GM18508 (cell line): ENCODE data around the gene UCMA.
"Not testable (repeated sequence)": the region's sequence is repeated elsewhere in the genome, so short reads cannot be mapped to it uniquely, and the experiment has no call there.

Experiments
- ATAC-seq: cut with Tn5 transposase; IDR thresholded peaks from one replicate; pipeline ENCODE4 v1.9.1; 2021; ENCODE audit warnings: moderate number of reproducible peaks; ENCODE audit not compliant: insufficient read depth, unreplicated experiment

UCMA gene

GRCh38 chr10:13234172-13234571 lies at the start of gene UCMA:
UCMA (minus strand) TSS chr10:13234374; CDS start chr10:13234258, 116 bp downstream.
- ATAC-seq = no peak

GRCh38 chr10:13282348-13282747 lies 48.2 kb upstream of the UCMA start:
- ATAC-seq = not testable (repeated sequence)

DNA sequence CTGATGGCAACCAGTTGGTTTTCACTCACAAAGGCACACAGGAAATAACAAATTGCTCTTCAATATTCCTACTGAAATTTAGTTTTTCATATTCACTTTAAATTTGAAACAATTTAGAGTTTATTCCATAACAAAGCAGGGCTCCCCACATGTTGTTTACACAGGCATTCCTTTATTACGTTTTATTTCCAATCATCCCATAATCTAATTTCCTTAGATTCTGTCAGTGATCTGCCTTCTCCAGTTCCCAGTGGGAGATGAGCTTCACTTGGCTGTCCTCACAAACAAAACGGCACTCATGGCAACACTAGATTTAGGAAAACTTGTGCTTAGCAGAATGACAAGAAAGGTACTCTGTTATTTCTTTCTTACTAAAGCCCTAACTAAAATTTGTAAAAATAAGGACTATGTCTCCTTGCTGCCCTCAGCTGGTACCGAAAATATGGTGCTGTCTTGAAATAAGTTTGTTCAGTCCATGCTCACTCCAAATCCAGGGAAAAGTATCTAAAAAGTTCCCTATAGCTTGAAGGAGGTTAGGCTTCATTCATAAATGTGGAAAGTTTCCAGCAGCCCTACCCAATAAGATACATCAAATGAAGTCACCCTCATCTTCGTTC lies 42.7 kb upstream of the UCMA start:
- no peak for ATAC-seq

DNA sequence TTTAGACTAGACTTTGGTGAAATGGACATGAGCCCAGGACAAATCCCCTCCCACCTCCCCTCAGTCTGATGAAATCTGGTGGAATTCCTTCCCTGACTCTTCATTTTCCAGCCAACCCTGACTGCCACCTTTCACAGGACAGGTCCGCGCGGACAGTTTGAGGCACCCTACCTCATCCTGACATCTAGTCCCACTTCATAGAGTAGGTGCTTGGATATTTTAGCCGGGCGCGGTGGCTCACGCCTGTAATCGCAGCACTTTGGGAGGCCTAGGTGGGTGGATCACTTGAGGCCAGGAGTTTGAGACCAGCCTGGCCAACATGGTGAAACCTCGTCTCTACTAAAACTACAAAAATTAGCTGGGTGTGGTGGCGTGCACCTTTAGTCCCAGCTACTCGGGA lies 42.0 kb upstream of the UCMA start:
- not testable (repeated sequence) for ATAC-seq

DNA sequence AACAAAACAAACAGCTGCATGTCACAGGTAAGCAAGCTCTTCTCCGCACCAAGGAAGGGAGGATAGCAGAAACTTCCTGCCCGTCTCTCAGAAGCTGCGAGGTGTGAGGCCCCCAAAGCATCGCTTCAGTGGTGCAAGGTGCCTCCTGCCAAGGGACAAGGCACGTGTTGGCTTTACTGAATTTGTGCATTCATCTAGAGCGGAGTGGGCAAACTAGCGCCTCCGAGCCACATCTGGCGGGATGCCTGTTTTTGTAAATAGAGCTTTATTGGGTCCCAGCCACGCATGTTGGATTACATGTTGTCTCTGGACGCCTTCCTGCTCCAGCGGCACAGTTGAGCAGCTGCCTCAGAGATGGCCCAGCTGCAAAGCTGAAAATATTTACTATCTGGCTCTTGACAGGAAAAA lies 38.0 kb upstream of the UCMA start:
- peak; percentile 11 for ATAC-seq

DNA sequence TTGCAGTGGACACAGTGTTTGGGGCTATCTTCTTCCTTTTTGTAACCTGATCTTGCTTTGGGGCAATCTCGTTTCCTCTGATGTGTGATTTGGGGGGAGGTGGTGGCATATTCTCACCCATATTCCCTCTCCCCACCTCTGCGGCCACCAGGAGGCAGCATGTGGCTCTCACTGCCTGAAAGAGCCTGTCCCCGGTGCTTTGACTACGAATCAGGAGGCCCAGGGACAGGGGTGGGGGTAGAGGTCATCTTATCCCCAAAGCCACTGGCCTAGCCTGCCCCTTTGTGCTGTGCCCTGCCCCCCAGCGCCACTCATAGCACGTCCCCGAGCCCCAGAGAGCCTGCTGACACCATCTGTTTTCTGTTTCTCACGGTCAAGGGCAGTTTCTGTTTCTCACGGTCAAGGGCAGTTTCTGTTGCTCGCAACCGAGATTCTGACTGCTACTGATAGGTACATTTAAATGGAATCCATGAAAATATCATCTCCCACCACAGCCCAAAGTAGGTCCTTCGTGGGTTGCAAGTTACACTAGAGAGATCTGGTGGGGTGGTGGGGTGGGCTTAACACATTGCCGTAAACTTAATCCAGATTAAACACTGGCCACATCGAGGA lies 37.5 kb upstream of the UCMA start:
- peak; percentile 74 for ATAC-seq

GRCh38 chr10:13270877-13271551 lies 36.8 kb upstream of the UCMA start:
- no peak for ATAC-seq

DNA sequence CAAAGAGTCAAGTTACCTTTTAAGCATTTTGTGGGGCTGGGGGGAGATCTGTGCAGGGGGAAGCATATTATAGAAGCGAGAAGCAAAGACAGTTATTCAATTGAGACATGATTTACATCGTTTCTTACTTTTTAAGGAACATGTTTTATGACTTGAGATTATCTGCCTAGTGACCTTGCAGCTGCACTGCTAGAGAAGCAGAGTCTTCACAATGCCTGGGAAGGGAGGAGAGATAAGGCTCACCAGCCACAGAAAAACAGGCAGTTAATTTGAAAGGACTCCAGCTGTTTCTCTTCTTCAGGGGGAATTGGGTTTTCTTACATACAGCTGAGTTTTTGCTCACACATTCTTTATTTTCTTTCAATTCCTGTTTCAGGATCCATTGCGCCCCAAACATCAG lies 34.7 kb upstream of the UCMA start:
- no peak for ATAC-seq

DNA sequence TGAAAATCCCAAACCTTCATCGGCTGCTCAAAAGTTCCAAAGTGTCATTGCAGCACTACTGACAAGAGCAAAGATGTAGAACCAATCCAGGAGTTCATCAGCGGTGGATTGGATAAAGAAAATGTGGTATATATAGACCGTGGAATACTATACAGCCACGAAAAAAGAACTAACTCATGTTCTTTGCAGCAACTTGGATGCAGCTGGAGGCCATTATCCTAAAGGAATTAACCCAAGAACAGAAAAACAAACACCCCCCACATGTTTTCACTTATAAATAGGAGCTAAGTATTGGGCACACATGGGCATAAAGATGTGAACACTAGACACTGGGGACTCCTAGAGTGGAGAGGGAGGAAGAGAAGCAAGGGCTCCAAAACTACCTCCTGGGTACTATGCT lies 34.1 kb upstream of the UCMA start:
- ATAC-seq = no peak

DNA sequence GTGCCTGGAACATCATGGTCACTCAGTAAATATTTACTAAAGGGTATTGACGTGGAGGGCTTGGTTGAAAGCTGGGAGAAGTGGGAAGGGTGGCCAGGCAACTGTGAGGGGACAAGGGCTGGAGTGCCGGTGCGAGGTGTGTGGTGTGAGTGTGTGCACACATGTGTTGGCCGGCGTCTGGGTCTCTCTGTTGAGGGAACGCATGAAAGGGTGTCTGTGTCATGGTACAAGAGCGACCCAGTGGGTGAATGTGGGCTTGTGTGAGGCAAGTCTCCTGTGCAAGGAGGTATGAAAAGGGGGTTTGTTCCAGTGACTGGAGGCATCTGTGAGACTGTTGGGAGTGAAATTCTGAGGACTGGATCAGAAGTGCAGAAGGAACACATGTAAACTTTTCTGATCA lies 29.4 kb upstream of the UCMA start:
- ATAC-seq = no peak

DNA sequence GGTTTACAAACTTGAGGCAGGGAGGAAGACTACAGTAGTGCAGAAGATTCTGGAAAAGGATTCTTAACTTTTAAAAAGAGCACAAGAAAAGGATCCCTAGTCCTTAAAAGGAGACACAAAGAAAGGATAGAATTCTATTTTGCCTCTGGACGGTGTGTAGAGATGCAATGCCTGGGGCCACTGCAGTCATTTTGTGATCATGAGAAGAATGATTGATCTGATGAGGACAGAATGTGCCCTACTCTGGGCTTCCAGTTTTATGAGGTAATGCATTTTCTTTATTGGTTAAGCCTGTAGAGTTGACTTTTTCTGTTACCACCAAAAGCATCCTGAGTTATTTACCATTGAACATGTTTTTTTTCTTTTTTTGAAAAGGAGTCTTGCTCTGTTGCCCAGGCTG lies 28.3 kb upstream of the UCMA start:
- no peak for ATAC-seq

DNA sequence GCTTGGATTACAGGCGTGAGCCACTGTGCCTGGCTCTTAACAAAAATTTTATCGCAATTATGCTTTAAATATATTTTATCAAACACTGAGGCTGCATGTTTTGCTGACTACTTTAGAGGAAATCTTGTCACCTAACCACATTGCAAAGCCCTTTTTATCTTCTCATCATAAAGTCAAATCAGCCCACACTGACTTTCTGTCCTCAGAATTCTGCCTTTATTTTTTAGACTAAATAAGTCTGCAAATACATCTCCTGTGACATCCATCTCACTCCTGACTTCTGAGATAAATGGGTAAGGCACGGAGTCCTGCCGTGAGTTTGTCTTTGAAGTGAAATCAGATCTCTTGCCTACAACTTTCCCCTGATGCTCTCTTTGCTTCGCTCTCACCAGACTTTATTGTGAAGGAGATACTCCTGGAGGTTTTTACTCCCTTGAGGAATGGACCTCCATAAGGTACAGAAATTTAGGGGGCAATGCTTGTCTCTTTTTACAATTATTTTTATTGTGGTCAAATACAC lies 23.5 kb upstream of the UCMA start:
- no peak for ATAC-seq

GRCh38 chr10:13256627-13257026 lies 22.5 kb upstream of the UCMA start:
- no peak for ATAC-seq

DNA sequence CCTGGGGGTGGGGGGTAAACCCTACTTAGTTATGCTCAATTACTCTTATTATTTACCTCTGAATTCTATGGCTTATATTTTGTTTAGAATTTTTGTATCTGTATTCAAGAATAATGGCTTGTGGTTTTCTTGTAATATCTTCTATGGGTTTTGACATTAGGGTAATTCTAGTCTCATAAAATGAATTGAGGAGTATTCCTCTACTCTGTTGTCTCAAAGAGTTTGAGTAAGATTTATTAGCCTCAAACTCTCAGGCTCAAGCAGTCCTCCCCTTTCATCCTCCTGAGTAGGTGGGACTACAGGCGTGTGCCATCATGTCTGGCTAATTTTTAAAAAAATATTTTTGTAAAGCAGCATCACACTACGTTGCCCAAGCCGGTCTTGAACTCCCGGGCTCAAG lies 19.6 kb upstream of the UCMA start:
- ATAC-seq = no peak

DNA sequence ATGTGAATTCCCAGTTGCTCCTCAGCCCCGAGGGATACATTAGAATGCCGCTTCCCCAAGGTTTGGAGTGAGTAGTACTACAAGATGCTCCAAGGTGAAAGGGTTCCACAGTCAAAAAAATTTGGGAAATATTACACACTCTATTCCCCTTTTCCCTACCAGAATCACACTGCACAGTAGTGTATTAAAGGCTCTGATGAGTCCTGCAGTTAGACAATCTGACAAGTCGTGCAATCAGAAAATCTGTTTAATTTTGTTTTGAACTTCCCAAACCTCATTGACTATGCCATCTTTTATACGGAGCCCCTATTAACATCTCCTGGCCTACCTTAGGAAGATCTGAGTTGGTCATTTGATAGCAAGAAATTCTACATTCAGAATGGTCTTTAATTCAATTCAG lies 13.6 kb upstream of the UCMA start:
- ATAC-seq = no peak

- no peak for ATAC-seq
These were observed 13.1 kb upstream of the UCMA start for GRCh38 chr10:13247246-13247645.

DNA sequence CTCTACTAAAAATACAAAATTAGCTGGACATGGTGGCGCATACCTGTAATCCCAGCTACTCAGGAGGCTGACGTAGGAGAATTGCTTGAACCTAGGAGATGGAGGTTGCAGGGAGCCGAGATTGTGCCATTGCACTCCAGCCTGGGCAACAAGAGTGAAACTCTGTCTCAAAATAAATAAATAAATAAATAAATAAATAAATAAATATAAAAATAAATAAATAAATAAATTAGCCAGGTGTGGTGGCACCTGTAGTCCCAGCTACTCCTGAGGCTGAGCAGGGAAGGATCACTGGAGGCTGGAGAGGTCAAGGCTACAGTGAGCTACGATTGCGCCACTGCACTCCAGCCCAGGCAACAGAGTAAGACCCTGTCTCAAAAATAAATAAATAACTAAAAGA lies 8.1 kb upstream of the UCMA start:
- not testable (repeated sequence) for ATAC-seq

DNA sequence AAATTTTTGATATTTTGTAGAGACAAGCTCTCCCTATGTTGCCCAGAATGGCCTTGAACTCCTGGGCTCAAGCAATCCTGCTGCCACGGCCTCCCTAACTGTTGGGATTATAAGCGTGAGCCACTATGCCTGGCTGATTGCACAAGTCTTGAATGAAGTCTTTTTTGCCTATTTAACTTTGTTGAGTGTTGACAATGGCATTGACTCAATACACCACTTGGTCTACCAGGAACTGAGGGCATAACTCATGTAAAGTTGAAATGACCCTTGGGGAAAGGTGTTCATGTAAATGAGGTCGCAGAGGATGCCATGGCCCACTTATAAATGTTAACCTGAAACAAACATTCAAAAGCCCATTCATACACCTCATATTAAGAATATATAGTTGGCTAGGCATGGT lies 7.4 kb upstream of the UCMA start:
- no peak for ATAC-seq

GRCh38 chr10:13239923-13240322 lies 5.7 kb upstream of the UCMA start:
- no peak for ATAC-seq

GRCh38 chr10:13238271-13239077 lies 4.3 kb upstream of the UCMA start:
- ATAC-seq = no peak

GRCh38 chr10:13236638-13237037 lies 2.5 kb upstream of the UCMA start:
- no peak for ATAC-seq
